ENCODE measurements around the gene UGT1A5.

Gene UGT1A5

DNA sequence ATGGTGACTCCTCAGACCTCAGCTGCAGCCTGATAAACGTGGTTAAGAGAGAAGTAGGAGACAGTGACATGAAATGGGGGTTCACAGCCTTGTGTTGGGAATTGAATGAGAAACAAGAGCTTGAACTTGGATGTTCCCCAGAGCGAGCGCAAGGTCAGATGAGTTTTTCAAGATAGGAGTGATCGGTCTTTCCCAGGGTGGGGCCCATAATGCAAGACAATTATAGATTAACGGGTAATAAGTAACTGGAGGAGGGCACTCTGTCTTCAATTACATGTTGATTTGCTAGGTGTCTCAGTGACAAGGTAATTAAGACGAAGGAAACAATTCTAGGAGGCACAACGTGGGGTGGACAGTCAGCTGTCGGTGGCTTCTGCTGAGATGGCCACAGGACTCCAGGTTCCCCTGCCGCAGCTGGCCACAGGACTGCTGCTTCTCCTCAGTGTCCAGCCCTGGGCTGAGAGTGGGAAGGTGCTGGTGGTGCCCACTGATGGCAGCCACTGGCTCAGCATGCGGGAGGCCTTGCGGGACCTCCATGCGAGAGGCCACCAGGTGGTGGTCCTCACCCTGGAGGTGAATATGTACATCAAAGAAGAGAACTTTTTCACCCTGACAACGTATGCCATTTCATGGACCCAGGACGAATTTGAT is at the start of gene UGT1A5:
TSS of gene UGT1A5 (plus strand) at position 297 of the 651 bp plus-strand sequence. CDS start at position 382, 85 bp downstream.
- DNase-seq, result no peak

GRCh38 chr2:233663911-233664310 is 48.8 kb upstream of the UGT1A5 start:
- DNase-seq, result no peak

GRCh38 chr2:233668605-233669260 is 44.0 kb upstream of the UGT1A5 start:
- no peak for DNase-seq

DNA sequence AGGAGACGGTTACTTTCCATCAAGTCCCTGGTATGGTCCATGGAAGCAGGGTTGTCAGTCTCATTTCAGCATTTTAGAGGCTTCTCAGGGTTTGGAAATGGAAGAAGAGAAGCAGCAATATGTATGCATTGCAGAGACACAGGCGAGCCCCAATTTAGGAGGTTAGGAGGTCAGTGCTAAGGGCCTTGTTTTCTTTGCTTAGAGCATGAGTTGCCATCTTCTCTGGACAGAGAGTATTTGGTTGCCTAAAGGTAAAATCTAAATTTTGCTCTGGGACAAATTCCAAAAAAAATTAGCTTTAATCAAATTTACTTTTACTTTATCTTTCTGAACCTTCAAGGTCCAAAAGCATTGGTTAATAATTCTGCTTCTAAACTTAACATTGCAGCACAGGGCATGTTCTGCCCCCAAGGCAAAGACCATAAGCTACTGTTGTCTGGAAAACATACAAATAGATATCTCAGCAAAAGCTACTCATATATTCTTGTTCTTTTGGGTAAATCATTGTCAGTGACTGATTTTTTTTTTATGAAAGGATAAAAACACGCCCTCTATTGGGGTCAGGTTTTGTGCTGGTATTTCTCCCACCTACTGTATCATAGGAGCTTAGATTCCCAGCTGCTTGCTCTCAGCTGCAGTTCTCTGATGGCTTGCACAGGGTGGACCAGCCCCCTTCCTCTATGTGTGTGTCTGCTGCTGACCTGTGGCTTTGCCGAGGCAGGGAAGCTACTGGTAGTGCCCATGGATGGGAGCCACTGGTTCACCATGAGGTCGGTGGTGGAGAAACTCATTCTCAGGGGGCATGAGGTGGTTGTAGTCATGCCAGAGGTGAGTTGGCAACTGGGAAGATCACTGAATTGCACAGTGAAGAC is 41.2 kb upstream of the UGT1A5 start, which contains the start of gene UGT1A9:
TSS of gene UGT1A9 (plus strand) at position 609 of the 872 bp plus-strand sequence. CDS start at position 646, 37 bp downstream.
- DNase-seq, result no peak

DNA sequence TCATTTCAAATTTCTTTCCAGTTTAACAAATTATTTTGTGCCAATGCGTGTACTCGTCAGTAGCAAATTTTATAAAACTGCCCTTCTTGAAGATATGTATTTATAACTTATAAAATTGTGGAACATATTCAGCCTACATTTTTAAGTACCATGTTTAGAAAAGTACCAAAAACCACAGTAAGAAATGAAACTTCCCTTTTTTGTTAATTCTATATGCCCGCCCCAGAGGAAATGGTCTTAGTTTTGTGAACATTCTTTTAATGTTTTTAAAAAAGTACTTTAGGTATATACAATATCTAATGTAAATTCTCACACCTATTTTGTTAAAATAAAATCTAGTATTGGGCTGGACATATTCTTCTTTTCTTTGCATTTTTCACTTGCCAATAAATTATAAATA is 39.8 kb upstream of the UGT1A5 start:
- DNase-seq, result no peak

- no peak for DNase-seq
Measured at GRCh38 chr2:233673896-233674295, 38.8 kb upstream of the UGT1A5 start.

DNA sequence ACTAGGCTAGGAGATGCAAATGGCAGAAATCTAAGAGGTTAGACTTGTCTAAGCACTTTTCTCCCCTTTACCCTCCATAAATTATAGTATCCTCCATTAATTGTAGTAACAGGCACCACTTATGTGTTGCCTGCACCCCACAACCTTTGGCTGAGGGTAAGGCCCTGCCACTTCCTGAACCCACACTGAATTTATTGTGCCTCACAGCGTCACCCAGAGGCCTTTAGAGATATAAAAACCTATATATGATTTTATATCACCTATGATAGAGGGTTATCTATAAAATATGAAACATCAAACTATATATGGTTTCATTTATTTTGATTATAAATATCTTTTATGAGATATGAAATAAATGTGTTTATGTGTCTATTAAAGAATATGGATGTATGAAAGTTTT is 38.4 kb upstream of the UGT1A5 start:
- no peak for DNase-seq

DNA sequence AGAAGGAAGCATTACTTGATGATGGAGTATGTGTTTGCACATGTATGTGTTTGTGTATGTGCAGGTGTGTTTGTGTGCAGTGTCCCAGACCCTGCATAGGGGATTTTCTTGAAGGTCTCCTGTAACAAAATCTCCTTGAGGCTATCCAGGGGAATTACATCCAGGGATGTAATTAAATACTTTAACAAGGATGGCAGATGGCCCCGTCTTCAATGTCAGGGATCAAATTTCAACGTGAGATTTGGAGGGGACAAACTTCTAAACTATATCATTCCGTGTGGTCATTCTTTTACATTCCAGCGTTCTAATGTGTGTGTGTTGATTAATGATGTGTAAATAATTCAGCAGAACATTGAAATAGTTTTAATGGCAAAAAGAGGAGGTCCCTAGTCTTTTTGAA is 37.7 kb upstream of the UGT1A5 start:
- DNase-seq, result no peak

DNA sequence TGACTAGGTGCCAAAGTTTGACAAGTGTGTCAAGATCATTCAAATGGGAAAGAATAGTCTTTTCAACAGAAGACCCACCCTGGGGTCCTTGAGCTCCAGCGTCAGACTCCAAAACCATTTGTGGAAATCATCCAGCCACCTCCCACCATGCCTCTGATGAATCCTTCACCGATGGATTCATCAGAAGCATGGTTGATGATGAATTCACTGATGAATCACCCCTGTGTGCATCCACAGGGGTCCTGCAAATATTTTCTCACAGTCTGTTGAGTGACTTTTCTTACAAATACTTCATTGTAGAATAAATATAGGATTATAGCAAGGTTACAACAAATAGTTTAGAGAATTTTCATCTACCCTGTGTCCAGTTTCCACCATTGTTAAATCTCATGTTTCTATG is 36.7 kb upstream of the UGT1A5 start:
- no peak for DNase-seq

DNA sequence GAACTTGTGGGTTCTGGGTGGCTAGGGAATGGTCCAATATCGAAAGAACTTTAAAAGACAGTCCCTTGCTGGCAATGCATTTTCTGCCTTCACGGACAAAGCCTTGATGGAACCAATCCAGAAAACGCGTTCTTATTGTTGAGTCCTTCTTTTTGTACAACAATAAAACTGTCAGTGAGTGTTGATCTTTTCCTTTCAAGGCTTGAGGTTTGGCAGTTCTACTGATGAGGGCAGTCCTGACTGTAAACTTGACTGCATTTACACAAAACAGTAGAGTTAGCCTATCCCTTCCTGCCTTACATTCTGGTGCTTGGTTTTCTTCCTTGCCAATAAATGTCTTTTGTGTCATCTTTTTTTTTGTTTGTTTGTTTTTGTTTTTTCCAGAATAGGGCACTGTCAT is 33.5 kb upstream of the UGT1A5 start:
- DNase-seq, result no peak

- DNase-seq, result no peak
Measured at GRCh38 chr2:233680361-233681045, 32.2 kb upstream of the UGT1A5 start.

- no peak for DNase-seq
Measured at GRCh38 chr2:233681521-233682099, 31.1 kb upstream of the UGT1A5 start, which contains the start of gene UGT1A7. TSS of gene UGT1A7 (plus strand) at chr2:233681901. CDS start at chr2:233681938, 37 bp downstream.

DNA sequence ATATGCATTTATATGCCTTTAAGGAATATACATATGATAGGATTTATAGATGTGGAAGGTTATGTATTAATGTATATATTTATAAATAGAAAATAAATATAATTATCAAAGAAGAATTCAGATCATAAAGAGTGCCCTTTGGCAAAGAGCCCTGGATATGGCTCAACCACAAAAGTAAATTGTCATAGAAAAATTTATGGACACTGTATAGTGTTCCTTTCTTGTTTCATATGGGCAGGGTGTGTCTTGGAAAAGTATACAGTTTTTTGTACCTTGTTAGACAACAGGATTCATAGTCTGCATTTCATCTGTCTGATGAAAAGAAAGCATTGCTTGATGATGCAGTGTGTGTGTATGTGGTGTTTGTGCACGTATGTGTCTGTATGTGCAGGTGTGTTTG is 28.1 kb upstream of the UGT1A5 start:
- no peak for DNase-seq

- DNase-seq, result no peak
Measured at GRCh38 chr2:233686928-233687327, 25.8 kb upstream of the UGT1A5 start.

DNA sequence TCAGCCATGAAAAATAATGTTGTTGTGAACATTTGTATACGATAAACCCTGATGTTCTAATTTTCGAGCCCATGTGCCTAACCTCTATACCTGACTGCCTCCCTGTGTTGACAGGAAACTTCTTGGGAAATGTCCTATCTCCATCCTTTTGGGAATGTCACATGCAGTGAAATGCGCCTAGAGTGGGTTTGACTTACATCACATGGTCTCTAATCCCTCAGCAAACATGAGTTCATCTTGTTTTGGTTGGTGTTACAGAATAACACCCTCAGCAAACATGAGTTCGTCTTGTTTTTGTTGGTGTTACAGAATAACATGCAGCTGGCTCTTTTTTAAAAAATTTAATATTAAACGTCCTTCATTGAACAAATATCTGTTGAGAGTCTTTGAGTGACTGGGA is 24.4 kb upstream of the UGT1A5 start:
- no peak for DNase-seq

- no peak for DNase-seq
Measured at GRCh38 chr2:233689031-233689430, 23.7 kb upstream of the UGT1A5 start.

DNA sequence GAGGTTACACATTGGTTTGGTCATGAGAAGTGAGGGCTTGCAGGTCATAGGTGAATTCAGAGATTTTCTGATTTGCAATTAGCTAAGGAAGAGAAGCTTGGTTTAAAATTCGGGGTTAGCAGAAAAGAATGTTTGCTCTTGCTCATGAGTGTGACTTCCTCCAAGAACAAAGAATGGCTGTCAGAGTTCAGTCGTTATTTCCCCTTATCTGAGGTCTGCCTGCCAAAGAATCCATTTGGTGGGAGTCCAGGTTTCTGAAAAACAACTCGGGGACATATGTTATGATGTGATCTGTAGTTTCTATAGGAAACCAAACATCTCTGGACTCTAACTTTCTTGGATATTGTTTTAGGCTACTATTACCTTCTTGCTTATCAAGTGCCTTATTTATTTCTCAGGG is 23.2 kb upstream of the UGT1A5 start:
- DNase-seq, result no peak

- DNase-seq, result no peak
Measured at GRCh38 chr2:233690444-233690843, 22.3 kb upstream of the UGT1A5 start.

- DNase-seq, result no peak
Measured at GRCh38 chr2:233691443-233692433, 21.0 kb upstream of the UGT1A5 start.

- no peak for DNase-seq
Measured at GRCh38 chr2:233692648-233693047, 20.1 kb upstream of the UGT1A5 start, which contains the start of gene UGT1A6. TSS of gene UGT1A6 (plus strand) at chr2:233692890. CDS start at chr2:233693005, 115 bp downstream.

DNA sequence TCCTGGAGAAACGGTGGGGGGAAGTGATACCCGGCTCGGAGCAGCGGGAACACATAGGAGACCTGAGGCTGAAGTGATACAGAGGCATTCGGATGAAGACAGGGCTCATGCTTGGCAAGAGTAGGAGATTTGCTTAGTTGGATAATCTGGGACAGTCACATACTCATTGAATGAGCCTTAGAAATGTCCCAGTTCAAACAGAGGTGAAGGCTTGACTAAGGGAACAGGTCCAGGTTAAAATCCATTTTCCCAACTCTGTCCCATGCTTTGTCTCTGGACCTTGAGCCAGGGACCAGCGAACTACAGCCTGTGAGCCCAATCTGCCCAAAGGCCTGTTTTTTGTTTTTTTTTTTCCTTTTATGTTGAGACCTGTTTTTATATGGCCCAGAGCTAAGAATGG is 18.7 kb upstream of the UGT1A5 start:
- DNase-seq, result no peak

Measured in activated CD4-positive, alpha-beta T cell treated with anti-CD3 and anti-CD28 coated beads for 4 hours (primary cell).